Measurements from ENCODE around the gene DHRSX. TPM values are rescaled to one million over a fixed set of nuclear protein-coding genes. Genes with fewer than 3 reads are reported as not detected.

The DHRSX gene
- total and polyA plus RNA-seq, 2 of the 8 experiments (the other 6 are each of a cell fraction or from before 2014, with no cell fraction given) = 35.1 to 43.4 TPM

GRCh38 chrX:2412131-2412530 lies 88.6 kb downstream of the DHRSX start (continued):
- TF ChIP-seq CHD7 (IDR thresholded peaks at IDR 0.05; ENCODE audit: insufficient replicate concordance, low read length) = no peak
- no peak for TF ChIP-seq SP4 (IDR thresholded peaks at IDR 0.05; ENCODE audit: low read length)
- TF ChIP-seq PHF8 (conservative IDR thresholded peaks at IDR 0.05; ENCODE audit: low read depth, low read length) = no peak
- TF ChIP-seq RAD21 (IDR thresholded peaks at IDR 0.05 in 1 of 2, conservative IDR thresholded peaks at IDR 0.05 in 1 of 2; ENCODE audit: low read depth in 2 of 2, low read length in 2 of 2) = no peak
- TF ChIP-seq RNF2 (IDR thresholded peaks at IDR 0.05; ENCODE audit: borderline replicate concordance, low read depth, low read length, missing control alignments, poor library complexity, severe bottlenecking) = no peak
- no peak for TF ChIP-seq EZH2 (IDR thresholded peaks at IDR 0.05; ENCODE audit: low read depth, low read length, severe bottlenecking)
- TF ChIP-seq JUN (IDR thresholded peaks at IDR 0.05; ENCODE audit: low read depth, low read length) = no peak
- TF ChIP-seq ASH2L (IDR thresholded peaks at IDR 0.05; ENCODE audit: low read length) = no peak
- no peak for TF ChIP-seq GTF2F1 (IDR thresholded peaks at IDR 0.05; ENCODE audit: borderline replicate concordance, low read depth, low read length)
- TF ChIP-seq YY1 (IDR thresholded peaks at IDR 0.05; ENCODE audit: low read depth, low read length) = no peak
